K562 (cell line): ENCODE data around the gene RNF4. TPM values are rescaled to one million over a fixed set of nuclear protein-coding genes. Genes with fewer than 3 reads are reported as not detected.

ENCODE experiments used
- ATAC-seq: fragments of 200-7000 bp; cut with Tn5 transposase; 3 replicates; pipeline ENCODE4 v1.9.1; 2020; ENCODE audit warnings: moderate library complexity
- BruUV-seq: library from RNA; stranded (reverse); fragments of 400-500 nt; replicated peaks from 2 replicates; lab custom pipeline; 2021; lab: Mats Ljungman, UMichigan
- CTCF ChIA-PET: fragments of 300-600 bp; formaldehyde crosslinking; extraction: SDS; loops from one replicate; lab custom pipeline; 2021; ENCODE audit warnings: low intra/inter-chr PET ratio; lab: Yijun Ruan, JAX
- POLR2A ChIA-PET: fragments of 300-600, 350-650 bp; sonication (Branson Sonifier 250); formaldehyde crosslinking; extraction: SDS; loops from one replicate; lab custom pipeline; 2021; ENCODE audit warnings: antibody characterized with exemption, inconsistent platforms; lab: Yijun Ruan, JAX
- DNase-seq, 4 experiments: peaks; one replicate each; pipeline versions ENCODE4 v3.0.0 to v3.0.0-alpha.2; 2011 to 2018; ENCODE audit warnings: low spot score in 3 of 4, mixed read lengths in 3 of 4; ENCODE audit errors: extremely low read depth in 1 of 4
- FAIRE-seq: peaks from 2 replicates; lab custom pipeline; 2011; peaks lifted over from hg19 to GRCh38; lab: Jason Lieb, UNC
- H2AFZ ChIP-seq: 2 replicates; pipeline ENCODE4 v1.6.0; 2011; ENCODE audit warnings: low read depth, low read length, control low read depth, inconsistent platforms
- H3K27ac ChIP-seq: fragments of 200-600 bp; 3 replicates; pipeline ENCODE4 v1.8.0; 2011; ENCODE audit warnings: low read depth, mild to moderate bottlenecking, control low read depth, inconsistent platforms, low read length, moderate library complexity, mixed read lengths; ENCODE audit errors: extremely low read depth
- H3K27me3 ChIP-seq, 2 experiments: fragments of 300-600 bp in 1 of 2; 2 replicates in 1 of 2; 3 replicates in 1 of 2; pipeline versions ENCODE4 v1.6.0 to v1.8.0; 2011; ENCODE audit warnings: inconsistent platforms in 2 of 2, low read length in 2 of 2, mild to moderate bottlenecking in 1 of 2, mixed read lengths in 1 of 2, moderate library complexity in 1 of 2; ENCODE audit not compliant: control insufficient read depth in 2 of 2, insufficient read depth in 2 of 2
- H3K36me3 ChIP-seq: fragments of 300-600 bp; 3 replicates; pipeline ENCODE4 v1.8.0; 2011; ENCODE audit warnings: mild to moderate bottlenecking, low read length, inconsistent platforms; ENCODE audit not compliant: control insufficient read depth, insufficient read depth
- H3K4me1 ChIP-seq, 2 experiments: fragments of 200-600 bp in 1 of 2; replicated peaks in 1 of 2; 2 replicates in 1 of 2; 3 replicates in 1 of 2; pipeline versions ENCODE4 v1.5.1 to v1.8.0; 2011; ENCODE audit warnings: inconsistent platforms in 2 of 2, low read length in 2 of 2, mild to moderate bottlenecking in 1 of 2, mixed read lengths in 1 of 2, moderate library complexity in 1 of 2; ENCODE audit not compliant: control insufficient read depth in 2 of 2, insufficient read depth in 2 of 2
- H3K4me2 ChIP-seq: 2 replicates; pipeline ENCODE4 v1.6.1; 2011; ENCODE audit warnings: low read length, control low read depth, inconsistent platforms, mixed read lengths; ENCODE audit not compliant: insufficient read depth
- H3K4me3 ChIP-seq: fragments of 200-600 bp; sonication (generic), shearing (Covaris generic); 2 replicates; pipeline ENCODE4 v1.5.1; 2016; ENCODE audit warnings: control low read depth, inconsistent platforms
- H3K79me2 ChIP-seq: fragments of 200-600 bp; 3 replicates; pipeline ENCODE4 v1.8.0; 2011; ENCODE audit warnings: low read length, inconsistent platforms; ENCODE audit not compliant: control insufficient read depth, insufficient read depth
- H3K9ac ChIP-seq, 2 experiments: 2 replicates each; pipeline versions ENCODE4 v1.6.0 to v1.6.1; 2011; ENCODE audit warnings: low read depth in 2 of 2, low read length in 2 of 2, control low read depth in 1 of 2, inconsistent platforms in 1 of 2, mild to moderate bottlenecking in 1 of 2, mixed read lengths in 1 of 2; ENCODE audit not compliant: insufficient read depth in 1 of 2
- H3K9me1 ChIP-seq: one replicate; pipeline ENCODE4 v1.6.0; 2011; ENCODE audit warnings: inconsistent platforms, mild to moderate bottlenecking, low read length, moderate library complexity; ENCODE audit not compliant: control insufficient read depth, insufficient read depth
- H3K9me3 ChIP-seq: replicated peaks from 2 replicates; pipeline ENCODE4 v1.5.1; 2011; ENCODE audit warnings: low read depth, low read length, inconsistent platforms; ENCODE audit not compliant: control insufficient read depth, insufficient read depth
- H4K20me1 ChIP-seq: replicated peaks from 2 replicates; pipeline ENCODE4 v1.6.1; 2011; ENCODE audit warnings: low read length, inconsistent platforms, mixed read lengths; ENCODE audit not compliant: control insufficient read depth, insufficient read depth
- ADNP ChIP-seq: fragments of 200-800 bp; sonication (Bioruptor generic); IDR thresholded peaks from 2 replicates; pipeline ENCODE4 v1.6.1; 2016; ENCODE audit warnings: missing genetic modification characterization, missing compliant biosample characterization
- HDGF ChIP-seq: fragments of 450-650 bp; IDR thresholded peaks from 2 replicates; pipeline ENCODE4 v1.6.1; 2016
- NELFE ChIP-seq: IDR thresholded peaks from 2 replicates; pipeline ENCODE4 v1.6.1; 2011; ENCODE audit warnings: mild to moderate bottlenecking; ENCODE audit not compliant: insufficient read depth, insufficient read length
- NR2C2 ChIP-seq, 2 experiments: fragments of 200-800 bp in 1 of 2; sonication (Bioruptor generic) in 1 of 2; sonication (generic) in 1 of 2; formaldehyde crosslinking in 1 of 2; IDR thresholded peaks; 2 replicates each; pipeline versions ENCODE4 v1.6.1 to v1.8.0; 2016 to 2022; ENCODE audit warnings: mild to moderate bottlenecking in 1 of 2, missing compliant biosample characterization in 1 of 2, missing genetic modification characterization in 1 of 2, missing genetic modification reagents in 1 of 2
- WGBS: fragments of 100-300 bp; shearing (Covaris generic); methylation state at CpG from one replicate; pipeline ENCODE4 v1.1.6; 2016; ENCODE audit warnings: low coverage, mixed read lengths; ENCODE audit not compliant: insufficient coverage; ENCODE audit errors: missing lambda C conversion rate; 5-methylcytosine and 5-hydroxymethylcytosine counted together
- in situ Hi-C: fragments of 300-500 bp; cut with MboI; formaldehyde crosslinking; loops from 4 replicates; pipeline ENCODE4 v1.15.0; 2018; ENCODE audit warnings: inconsistent platforms, mixed read lengths
- intact Hi-C: fragments of 100-400 bp; cut with micrococcal nuclease; formaldehyde crosslinking; loops from 2 replicates; pipeline ENCODE4 v1.14.2; 2022
- polyA plus RNA-seq, 8 experiments: library from polyadenylated mRNA; depleted of rRNA in 4 of 8; stranded (reverse) in 5 of 8; unstranded in 3 of 8; fragments of >200 nt; fragmentation: Nextera tagmentation in 2 of 8; fragmentation: Illumina TruSeq in 1 of 8; extraction: Ambion mirVana in 2 of 8; extraction: Trizol in 1 of 8; gene quantifications; 2 replicates each; pipeline versions ENCODE4 v1.2.1 to v1.2.3, GENCODE V29; 2011 to 2014; ENCODE audit warnings: inconsistent platforms in 1 of 8, missing spikeins in 1 of 8
- total RNA-seq, 7 experiments: library from RNA; depleted of rRNA in 6 of 7; stranded (reverse); fragments of >200 nt in 6 of 7; fragmentation: Illumina TruSeq in 2 of 7; extraction: Trizol in 2 of 7; gene quantifications; 2 replicates each; pipeline versions ENCODE4 v1.2.1 to v1.2.3, GENCODE V29; 2011 to 2021; ENCODE audit warnings: low replicate concordance in 1 of 7

Gene RNF4
- total and polyA plus RNA-seq, 9 of the 15 experiments (the other 6 are each of a cell fraction or from before 2014, with no cell fraction given) = 19.2 to 59.3 (median 44.8) TPM

GRCh38 chr4:2449511-2450392, 19.2 kb upstream of the RNF4 start (continued):
- TF ChIP-seq ADNP (tag) = no peak
- no peak for TF ChIP-seq NELFE
- TF ChIP-seq HDGF = no peak

DNA sequence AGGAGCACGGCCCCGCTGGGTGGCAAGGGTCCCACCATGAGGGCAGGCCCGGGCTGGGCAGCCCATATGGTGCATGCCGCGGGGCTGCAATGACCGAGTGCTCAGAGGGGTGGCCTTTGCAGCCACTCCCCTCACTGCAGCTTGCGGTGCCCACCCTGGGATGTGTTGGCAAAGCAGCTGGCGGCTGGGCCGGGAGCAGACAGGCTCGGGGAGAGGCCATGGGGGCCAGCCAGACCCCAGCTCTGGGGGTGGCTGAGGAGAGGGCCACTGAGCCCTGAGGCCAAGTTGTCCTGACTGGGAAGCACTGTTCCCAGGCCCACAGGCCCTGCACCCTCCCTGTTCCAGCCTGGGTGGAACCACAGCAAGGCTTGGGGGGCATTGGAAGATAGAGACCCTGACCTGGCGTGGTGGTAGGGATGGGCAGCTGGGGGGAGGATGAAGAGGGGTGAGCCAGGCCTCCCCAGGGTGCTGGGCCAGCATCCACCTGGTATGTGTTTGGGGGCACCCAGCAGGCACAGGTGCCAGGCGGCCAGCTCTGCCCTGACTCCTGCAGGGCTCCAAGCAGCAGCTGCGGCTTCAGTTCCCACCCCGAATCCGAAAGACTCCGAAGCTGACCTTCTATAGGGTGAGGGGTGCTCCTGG, 18.4 kb upstream of the RNF4 start:
- Histone ChIP-seq H3K27me3 (peaks cover 20 to 48% of the 10 kb centered on the region in 2 experiments; a peak in 4 of 5 replicates), H4K20me1 (peaks cover 8% of the 10 kb centered on the region; the same call in 1 of the 2 replicates), H3K4me1 (peaks cover 0 to 28% of the 10 kb centered on the region in 2 experiments; a peak in 2 of 5 replicates), H3K27ac (no peak overlapping the region), H3K4me2 (no peak overlapping the region), H2AFZ (no peak overlapping the region), H3K4me3 (no peak overlapping the region), H3K36me3 (no peaks in the 10 kb centered on the region), H3K9me1 (no peaks in the 10 kb centered on the region), H3K9me3 (no peaks in the 10 kb centered on the region), H3K79me2 (no peaks in the 10 kb centered on the region), H3K9ac (peak overlapping the region in 1 of 2 experiments; percentile 4; a peak in 1 of 4 replicates)
- FAIRE-seq (no peak), DNase-seq (no peak), ATAC-seq (no peak)
- TF ChIP-seq NR2C2 (CRISPR knock-in tag; IDR thresholded peaks at IDR 0.05) (no peak), NR2C2 (tag; IDR thresholded peaks at IDR 0.05) (no peak)
- intact Hi-C loops (no loop called here), in situ Hi-C loops (no loop called here)
- POLR2A ChIA-PET = interaction anchor here (0.6 to 1.9 kb wide), 4 partner anchors 18 to 523 kb away, joined by 3 to 4 read pairs (median 4); no protein-coding TSS in a partner anchor
- 7% methylated on average over 15 of the region's 16 CpGs for WGBS
- CTCF ChIA-PET = interaction anchor here (0.6 kb wide), 1 partner anchor 14 kb away, joined by 3 read pairs; no protein-coding TSS in a partner anchor
- BruUV-seq = no TSS peak
